DMS 273 treated with DMSO at 0.1 percent for 48 hours (cell line): Measurements from ENCODE around the gene KCNJ5.

ENCODE experiments used
- DNase-seq: peaks from one replicate; lab custom pipeline; 2025; lab: John Stamatoyannopoulos, UW

The KCNJ5 gene

DNA sequence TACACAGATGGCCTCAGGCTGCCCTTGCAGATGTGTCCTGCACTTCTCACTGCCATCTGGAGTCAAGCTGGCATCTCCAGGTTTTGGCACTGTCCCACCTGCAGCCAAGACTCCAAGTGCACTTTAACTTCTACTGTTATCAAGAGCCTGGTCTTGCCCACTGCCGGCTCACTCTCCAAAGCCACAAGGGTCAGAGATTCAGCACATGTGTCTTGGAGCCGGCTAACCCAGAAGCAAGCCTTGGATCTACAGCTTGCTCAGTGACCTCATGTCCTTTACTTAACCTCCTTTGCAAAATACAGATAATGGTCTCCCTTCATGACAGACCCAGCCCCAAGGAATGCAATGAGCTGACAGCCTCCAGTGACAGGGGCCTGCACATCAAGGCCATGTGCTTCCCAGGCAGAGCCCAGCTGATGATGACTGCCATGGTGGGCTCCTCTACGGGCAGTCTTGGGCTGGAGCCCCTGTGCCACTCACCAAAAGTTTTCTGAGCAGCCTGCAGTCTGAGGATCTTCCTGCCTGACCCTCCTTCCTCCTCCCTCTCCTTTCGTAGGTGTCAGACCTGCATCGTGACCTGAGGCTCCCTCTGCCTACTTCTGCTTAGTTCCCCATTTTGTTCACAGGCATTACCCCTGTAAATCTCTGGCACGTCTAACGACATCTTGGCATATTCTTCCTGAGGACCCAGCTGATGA is 42.5 kb downstream of the KCNJ5 start:
- peak; percentile 26 for DNase-seq

DNA sequence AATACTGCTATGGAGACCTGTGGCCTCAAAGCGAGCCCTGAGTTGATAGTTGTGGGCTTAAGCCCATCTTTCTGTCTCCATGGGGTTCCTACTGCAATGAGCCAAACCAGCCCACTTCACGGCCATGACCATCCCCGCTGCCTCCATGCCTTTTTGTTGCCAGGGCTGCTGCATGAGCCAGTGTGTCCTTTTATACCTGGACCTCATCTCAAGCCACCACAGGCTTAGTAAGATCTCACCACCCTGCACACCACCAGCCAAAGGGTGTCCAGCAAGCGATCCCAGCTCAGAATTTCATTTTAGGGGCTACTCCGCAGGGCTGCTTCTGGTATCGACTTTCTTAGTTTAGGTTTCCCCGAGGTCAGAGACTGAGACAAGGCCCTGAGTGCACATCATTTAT is 43.2 kb downstream of the KCNJ5 start:
- no peak for DNase-seq

DNA sequence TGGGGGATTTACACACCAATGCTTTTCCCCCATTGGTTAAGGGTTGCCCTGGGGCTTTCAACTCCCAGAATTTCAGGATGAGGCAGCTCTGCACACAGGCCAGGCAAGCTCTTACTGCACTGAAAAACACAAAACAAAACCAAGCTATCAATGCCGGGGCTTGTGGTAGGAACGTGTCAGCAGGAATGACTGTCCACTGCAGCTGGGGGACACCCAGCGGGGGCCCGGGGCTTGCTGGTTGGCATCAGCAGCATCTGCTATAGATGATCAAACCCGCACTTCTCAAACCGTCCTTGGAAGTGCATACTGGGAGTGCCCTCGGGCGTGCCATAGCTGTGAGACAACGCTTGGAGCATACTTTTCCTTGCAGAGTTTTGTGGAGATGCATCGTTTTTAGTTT is 43.8 kb downstream of the KCNJ5 start:
- DNase-seq = no peak

DNA sequence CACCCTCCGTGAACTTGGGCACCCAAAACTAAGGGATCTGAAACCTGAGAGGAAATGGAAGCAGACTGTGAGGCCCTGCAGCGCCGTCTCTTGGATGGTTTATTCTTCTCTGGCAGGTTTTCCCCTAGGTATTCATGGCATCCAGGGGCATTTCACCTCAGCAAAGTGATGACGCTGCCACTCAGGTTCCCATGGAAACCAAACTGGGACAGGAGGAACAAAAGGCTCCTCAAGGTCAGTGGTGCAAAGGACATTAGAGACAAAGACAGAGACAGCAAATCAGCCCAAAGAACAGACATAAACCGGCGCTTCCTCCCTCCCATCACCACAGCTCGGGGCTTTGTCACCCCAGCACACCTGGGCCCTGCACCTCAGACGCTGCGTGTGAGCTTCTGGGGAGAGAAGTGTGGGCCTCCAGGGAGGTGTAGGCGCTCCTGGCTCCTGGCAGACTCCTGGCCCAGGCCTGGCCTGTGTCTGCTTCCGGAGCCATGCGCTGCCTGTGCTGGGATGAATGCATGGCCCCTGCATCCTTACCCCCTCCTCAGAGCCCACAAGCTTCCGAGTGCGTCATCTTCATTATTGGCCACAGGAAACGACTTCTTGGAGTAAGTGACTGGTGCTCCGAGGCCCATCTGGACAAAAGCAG is 45.6 kb downstream of the KCNJ5 start:
- no peak for DNase-seq

DNA sequence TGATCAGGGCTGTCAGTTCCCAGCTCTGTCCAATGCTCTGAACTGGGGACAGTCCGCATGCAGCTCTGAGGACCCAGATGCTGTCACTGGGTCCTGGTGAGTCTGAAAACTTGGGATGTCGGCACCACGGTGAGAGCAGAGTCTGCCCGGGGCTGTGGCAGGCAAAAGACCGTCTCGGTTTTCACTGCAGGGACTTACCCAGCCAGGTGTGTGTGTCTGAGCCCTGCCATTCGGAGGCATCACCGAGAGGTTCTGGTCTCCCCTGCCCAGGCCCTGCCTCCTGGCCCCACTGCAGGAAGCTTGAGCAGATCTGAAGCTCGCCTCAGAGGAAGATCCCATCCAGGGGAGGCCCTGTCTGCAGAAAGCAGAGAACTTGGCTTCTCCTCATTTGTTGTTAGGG is 46.3 kb downstream of the KCNJ5 start:
- no peak for DNase-seq

DNA sequence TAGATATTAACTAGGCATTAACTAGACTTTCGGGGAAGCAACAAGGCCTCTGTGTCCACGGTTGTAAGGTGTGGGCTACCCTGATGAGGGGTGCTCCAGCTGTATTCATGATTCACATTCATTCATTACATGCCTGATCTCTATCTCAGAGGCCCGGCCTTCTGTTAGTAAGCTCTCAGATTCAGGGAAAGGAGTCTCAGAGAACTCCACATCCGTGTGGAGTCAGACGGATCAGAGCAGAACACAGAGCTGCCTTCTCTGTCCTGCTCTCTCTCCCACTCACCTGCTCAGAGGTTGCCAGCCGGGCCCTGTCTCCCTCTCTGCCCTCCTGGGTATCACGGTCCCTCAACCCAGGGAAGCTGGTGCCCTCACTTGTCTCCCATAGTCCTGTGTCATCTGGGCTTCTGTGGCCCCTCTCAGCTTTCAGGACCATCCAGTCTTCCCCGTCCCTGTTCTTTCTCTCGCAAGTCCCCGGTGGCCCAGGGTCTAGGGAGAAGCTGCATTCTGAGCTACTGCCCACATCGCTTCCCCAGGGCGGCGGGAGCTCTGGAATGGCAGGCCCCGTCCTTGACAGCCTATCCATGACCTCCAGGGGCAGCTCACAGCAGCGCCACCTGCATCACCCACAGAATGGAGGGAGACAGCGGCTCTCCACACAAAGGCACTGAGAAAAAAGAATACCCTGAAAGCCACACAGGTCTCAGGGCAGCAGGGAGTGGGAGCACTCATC is 47.2 kb downstream of the KCNJ5 start:
- no peak for DNase-seq

DNA sequence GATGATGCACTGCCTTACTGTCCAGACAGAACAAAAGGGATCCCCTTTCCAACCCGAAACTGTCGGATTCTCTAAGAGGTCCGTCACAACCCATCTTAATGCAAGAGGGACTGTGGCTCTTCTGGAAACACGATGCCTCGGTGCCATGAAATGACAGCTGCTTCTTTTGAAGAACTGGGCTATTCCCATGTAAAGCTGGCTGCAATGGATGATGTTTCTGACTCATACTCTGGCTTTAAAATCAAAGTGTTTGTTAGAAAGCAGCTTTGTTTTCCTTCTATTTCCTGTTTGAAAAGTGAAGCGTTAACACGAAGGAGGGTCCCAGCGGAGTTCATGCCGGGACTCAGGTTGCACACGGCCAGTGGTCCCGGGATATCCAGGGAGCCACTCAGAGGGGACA is 48.4 kb downstream of the KCNJ5 start:
- DNase-seq = no peak

DNA sequence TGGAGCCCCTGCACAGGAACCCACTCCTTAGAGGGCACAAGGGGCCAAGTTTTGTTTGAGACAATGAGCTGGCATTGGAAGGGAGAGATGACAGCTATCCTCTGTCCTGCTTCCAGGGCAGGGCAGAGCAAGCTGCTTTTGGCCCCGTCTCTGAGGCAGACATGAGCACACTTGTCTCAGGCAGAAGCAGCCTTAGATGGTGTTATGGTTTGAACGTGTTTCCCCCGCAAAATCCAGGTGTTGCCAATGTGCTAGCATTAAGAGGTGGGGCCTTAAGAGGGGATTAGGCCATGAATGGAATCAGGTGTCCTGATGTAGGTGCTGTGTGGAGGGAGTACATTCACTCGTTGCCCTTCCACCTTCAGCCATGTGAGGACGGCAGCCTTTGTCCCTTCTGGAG is 49.0 kb downstream of the KCNJ5 start:
- DNase-seq = no peak

DNA sequence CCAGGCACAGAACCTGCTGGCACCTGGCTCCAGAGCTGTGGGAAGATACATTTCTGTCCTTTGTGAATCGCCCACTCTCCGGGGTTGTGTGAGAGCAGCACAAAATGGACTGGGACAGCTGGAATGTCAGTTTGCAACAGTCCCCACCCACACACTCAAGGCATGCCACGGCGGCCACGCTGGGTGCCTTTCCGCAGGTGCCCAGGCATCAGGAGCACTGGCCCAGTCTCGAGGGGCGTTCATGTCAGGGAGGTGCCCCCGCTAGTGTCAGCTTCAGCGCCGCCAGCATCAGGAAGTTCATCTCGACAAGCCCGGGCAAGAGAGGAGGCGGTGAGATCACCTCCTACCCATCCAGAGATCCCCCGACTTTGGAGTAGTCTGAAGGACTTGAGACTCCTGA is 49.4 kb downstream of the KCNJ5 start:
- no peak for DNase-seq

DNA sequence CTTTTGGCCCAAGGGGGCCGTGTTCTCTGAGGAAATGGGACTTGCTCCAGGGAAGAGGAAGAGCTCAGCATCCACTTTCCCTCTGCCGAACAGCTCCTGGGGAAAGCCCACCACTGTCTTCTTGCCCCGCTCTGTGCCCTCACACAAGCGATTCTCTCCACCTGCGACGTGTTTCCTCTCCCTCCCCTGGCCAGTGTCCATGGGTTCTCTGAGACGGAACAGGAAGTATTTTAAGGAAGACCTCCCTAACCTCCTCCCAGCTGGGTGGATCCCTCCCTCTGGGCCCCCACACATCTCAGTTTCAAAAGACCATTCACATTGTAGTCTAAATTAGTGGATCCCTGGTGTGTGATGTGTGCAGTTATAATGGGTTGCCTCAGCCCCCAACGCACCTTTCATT is 50.0 kb downstream of the KCNJ5 start:
- DNase-seq = no peak

DNA sequence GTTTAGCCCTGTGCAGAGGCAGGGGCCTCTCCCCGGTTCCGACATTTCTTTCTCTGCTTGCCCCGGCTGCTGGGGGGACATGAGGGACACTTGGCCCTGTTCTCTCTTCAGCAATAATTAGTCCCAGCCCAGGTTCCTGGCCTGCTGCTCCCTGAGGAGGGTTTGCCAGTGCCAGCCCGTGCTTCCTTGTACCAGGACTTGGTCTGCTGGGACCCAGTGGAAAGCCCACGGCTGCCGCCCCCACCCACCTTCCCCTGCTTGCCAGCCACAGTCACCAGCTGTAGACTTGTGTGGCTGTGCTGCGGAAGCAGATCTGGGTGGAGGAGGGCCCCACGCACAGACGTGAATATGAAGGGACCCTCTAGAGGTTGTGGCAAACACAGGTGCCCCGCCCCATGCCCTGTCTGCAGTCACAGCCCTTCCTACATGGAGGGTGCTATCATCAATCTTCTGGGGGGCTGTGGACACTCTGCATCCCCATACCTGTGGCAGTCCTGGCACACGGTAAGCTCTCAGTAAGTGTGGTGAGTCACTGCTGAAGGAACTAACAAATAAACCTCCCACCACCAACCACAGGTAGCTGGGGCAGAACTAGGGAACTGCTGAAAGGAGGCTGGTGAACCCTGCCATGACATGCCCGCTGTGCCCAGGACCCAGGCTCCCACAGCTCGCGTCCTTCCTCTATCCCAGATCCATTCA is 50.6 kb downstream of the KCNJ5 start:
- no peak for DNase-seq

DNA sequence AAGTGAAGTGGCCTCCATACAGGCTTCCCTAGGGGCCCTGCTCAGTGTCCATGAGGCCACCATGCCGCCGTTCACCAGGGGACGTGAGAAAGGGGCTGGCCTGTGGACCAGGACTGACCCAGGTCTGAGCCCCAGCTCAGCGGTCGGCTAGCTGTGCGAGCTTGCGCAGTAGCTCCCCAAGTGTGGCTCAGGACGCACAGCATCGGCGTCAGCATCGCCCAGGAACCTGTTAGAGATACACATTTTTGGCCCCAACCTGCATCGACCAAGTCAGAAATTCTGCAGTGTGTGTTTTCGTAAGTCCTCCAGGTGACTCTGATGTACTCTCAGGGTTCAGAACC is 51.1 kb downstream of the KCNJ5 start:
- DNase-seq = no peak

DNA sequence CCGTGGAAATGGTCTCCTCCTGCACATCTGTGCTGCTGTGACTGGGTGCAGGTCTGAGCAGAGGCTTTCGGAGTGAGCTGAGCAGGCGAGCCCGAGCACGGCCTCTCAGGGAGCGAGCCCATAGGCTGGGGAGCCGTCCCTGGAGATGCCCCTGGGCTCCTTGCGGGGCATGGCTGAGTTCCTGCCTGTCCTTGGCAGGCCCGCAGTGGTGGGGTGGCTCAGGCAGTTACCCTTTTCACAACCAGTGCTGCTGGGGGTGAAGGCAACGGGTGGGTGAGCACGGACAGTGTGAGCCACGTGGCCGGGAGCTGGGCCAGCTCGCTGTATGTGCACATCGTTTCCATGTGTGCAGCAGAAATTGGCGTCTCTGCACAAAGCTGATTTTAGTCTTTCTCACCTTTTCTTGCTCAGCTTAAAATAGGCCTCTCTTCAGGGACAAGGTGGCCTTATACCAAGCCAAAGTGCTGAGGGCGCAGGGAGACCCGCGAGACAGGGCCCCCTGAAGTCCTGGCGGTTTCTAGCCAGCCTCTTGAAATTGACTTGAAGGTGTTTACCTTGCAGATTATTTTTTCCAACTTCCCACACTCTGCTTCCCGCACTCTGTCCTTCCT is 51.8 kb downstream of the KCNJ5 start, which contains the start of gene TP53AIP1:
TSS of gene TP53AIP1 (minus strand) at position 55 of the 611 bp plus-strand sequence. CDS start 5,053 bp downstream, outside the sequence.
- no peak for DNase-seq

DNA sequence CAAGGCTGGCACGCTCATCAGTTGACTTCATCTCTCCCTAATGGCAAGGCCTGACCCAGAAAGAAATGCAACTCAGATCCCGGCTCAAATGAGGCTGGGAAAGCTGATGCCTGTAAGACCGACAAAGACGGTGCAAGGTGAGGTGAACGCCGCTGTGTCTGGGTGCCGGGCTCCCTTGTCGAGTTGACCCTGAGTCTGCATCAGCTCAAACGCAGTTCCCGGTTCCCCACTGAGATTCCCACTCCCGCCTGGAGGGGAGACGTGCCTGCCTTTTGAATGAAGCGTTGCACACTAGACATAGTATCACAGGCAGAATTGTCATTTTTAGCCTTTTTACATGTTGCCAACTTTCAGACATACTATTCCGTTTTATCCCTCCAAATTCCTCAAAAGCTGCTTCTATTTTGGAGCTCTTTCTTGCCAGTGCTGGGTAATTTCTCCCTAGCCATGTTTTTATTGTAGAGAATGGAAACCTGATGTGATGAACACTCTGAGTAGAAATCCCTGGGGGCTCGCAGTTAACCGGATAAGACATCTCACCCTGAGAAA is 52.3 kb downstream of the KCNJ5 start:
- no peak for DNase-seq

DNA sequence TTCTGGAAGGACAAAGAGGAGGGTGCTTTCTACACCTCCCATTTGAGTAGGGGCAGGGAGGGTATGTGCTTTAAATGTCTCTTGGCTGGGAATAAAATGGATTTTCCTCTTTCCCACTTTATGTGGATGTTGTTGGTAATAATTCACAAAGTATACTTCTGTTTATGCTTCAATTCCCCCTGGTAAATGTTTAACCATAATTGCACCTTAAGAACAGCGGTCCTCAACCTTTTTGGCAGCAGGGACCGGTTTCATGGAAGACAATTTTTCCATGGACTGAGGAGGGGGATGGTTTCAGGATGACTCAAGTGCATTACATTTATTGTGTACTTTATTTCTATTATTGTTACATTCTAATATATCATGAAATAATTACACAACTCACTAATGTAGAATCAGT is 55.5 kb downstream of the KCNJ5 start:
- no peak for DNase-seq

DNA sequence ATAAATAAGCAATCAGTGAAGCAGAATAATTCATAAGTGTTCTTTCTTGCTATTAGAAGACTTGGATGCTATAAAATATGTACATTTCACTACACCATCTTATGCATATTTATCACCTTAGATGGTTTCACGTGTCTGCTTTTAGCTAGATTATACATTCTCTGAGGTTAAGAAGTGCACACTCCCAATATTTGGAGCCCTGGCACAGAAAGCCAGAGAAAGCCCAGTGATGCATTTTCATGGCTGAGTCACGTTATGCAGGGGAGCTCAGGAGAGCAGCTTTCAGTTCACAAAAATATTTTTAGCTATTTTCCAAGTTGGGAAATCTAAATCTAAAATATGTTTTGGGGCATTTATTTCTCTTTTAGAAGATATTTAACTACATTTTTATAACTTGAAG is 56.6 kb downstream of the KCNJ5 start:
- DNase-seq = no peak

DNA sequence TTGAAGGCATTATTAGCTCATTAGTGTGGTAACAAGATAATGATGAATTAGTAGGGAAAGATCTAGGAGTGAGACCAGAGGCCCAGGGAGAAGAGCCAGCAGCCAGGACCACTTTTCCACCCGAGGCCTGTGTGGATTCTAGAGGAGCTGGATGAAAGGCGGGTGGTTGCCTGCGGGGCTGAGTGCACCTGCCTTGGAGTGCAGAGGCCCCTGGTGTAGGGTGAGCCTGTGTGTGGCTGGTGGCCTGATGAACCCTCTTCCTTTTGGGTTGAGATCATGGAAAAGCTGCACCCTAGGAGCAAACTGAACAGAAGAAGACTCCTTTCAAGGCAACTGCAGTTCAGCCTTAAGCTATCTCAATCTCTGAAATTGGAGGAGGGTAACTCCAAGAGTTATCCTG is 57.4 kb downstream of the KCNJ5 start:
- no peak for DNase-seq

DNA sequence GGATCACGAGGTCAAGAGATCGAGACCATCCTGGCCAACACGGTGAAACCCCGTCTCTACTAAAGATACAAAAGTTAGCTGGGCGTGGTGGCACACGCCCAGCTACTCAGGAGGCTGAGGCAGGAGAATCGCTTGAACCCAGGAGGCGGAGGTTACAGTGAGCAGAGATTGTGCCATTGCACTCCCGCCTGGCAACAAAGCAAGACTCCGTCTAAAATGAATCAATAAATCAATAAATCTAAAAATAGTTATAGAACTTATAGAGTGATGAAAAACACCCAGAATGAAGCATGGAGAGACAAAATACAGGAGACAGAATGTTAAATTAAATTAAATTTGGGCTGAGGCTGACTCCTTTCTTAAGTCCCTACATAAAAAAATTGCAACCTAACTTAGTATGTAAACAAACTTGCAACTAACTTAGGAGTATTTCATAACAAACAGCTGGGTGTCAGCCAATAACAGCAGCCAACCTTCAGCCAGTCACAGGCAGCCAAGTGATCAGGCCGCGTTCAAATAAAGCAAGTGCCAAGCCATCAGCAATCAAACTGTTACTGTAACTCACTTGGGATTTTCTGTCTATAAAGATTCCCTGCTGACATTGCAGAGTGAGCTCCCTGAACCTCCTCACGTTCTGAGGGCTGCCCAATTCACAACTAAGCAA is 58.8 kb downstream of the KCNJ5 start:
- no peak for DNase-seq

DNA sequence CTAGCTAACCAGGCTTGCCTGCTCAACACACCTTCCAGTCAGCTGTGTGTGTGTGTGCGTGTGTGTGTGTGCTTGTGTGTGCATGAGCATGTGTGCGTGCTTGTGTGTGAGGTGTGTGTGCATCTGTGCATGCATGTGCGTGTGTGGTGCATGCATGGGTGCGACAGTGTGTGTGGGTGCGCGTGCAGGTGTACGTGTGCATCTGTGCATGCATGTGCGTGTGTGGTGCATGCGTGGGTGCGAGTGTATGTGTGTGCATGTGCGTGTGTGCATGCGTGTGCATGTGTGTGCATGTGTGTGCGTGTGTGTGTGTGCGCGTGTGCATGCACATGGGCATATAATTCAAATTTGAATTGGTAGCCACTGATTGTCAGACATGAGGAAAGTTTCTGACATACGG is 62.0 kb downstream of the KCNJ5 start:
- no peak for DNase-seq

DNA sequence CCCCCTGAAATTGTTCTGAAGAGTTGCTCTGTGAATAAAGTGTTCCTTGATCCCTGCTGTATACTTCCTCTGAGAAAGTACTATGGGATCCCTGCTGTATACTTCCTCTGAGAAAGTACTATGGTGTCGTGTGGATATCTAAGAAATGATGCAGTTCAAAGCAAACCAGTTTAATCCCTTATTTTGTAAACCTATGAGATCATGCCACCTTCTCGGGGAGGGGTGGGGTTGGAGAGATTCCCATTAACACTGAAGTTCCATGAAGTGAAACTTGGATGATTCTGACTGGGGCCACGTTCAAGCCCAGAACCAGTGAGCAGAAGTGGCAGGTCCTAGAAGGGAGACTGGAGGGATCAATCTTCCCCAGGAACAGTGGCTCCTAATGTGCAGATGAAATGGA is 64.5 kb downstream of the KCNJ5 start:
- no peak for DNase-seq

DNA sequence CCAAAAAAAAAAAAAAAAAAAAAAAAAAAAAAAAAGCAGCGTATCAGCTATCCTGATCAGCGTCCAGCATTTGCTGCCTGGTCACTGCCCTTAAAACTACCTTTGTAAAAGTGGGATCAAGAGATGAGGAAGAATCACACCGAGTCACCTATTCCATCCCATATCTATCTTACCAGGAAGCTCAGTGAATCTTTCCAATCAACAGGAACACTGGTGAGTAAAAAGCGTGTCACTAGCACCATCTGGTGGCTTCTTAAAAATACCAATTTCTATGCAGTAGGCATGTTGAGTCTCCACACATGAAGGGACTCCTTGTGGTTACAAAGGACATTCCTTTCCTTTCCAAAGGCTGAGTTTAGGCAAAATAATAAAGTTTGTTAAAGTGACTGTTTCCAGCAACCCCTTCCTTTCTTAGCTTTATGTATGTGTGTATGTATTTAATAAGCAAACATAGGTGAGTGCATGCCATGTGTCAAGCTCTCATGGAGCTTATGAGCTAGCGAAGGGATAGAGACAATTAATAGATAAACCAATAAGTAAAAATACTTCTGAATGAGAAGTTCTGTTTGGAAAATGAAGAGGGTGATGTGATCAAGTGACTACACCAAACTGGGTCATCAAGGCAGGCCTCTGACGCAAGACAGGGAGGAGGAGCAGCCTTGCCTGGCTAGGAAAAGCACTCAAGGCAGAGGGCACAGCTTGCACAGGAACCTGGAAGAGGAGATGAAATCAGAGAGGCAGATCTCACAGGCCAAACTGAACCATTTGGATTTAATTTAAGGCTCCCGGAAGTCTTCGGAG is 65.4 kb downstream of the KCNJ5 start:
- peak; percentile 48 for DNase-seq
